Lung (tissue), 12 donors: Measurements from ENCODE around the gene SSBP3. TPM values are rescaled to one million over a fixed set of nuclear protein-coding genes. Genes with fewer than 3 reads are reported as not detected.

Source experiments
- ATAC-seq: fragments of 200-7000 bp; cut with Tn5 transposase; one replicate; pipeline ENCODE4 v1.9.1; 2020; ENCODE audit warnings: moderate number of reproducible peaks; ENCODE audit not compliant: insufficient read depth, low FRiP score
- DNase-seq, 3 donors: peaks; one replicate each; pipeline ENCODE4 v3.0.0-alpha.2; 2013 to 2017
- H3K27ac ChIP-seq, 2 donors: one replicate each; pipeline ENCODE4 v1.5.1; 2013; ENCODE audit warnings: mild to moderate bottlenecking in 2 of 2, moderate library complexity in 2 of 2, control low read depth in 1 of 2, inconsistent platforms in 1 of 2, low read depth in 1 of 2, low read length in 1 of 2
- H3K27me3 ChIP-seq, 3 donors: one replicate each; pipeline ENCODE4 v1.5.1; 2013; ENCODE audit warnings: low read length in 2 of 3; ENCODE audit not compliant: control insufficient read depth in 3 of 3, insufficient read depth in 3 of 3
- H3K36me3 ChIP-seq, 4 donors: one replicate each; pipeline ENCODE4 v1.5.1; 2013; ENCODE audit warnings: low read length in 4 of 4, mild to moderate bottlenecking in 1 of 4, moderate library complexity in 1 of 4; ENCODE audit not compliant: control insufficient read depth in 4 of 4, insufficient read depth in 4 of 4
- H3K4me1 ChIP-seq, 5 donors: one replicate each; pipeline ENCODE4 v1.5.1; 2013; ENCODE audit warnings: low read length in 5 of 5, mild to moderate bottlenecking in 2 of 5, moderate library complexity in 1 of 5; ENCODE audit not compliant: control insufficient read depth in 5 of 5, insufficient read depth in 5 of 5
- H3K4me3 ChIP-seq: one replicate; pipeline ENCODE4 v1.5.1; 2013; ENCODE audit warnings: mild to moderate bottlenecking, control low read depth, moderate library complexity
- H3K9ac ChIP-seq, 2 donors: one replicate each; pipeline ENCODE4 v1.5.1; 2013; ENCODE audit warnings: low read length in 2 of 2, control low read depth in 1 of 2; ENCODE audit not compliant: insufficient read depth in 1 of 2
- H3K9me3 ChIP-seq, 4 donors: one replicate each; pipeline ENCODE4 v1.5.1; 2013; ENCODE audit warnings: low read length in 3 of 4, mild to moderate bottlenecking in 1 of 4, moderate library complexity in 1 of 4; ENCODE audit not compliant: control insufficient read depth in 4 of 4, insufficient read depth in 3 of 4
- WGBS, 2 donors: extraction: QIAGEN DNeasy Blood & Tissue Kit; methylation state at CpG; one replicate each; pipeline ENCODE4 v1.1.7; 2013; 5-methylcytosine and 5-hydroxymethylcytosine counted together
- polyA plus RNA-seq, 2 donors: library from polyadenylated mRNA; stranded (reverse); fragments of 200-250 nt; gene quantifications; one replicate each; pipeline ENCODE4 v1.2.1, GENCODE V29; 2013
- total RNA-seq, 2 donors: library from RNA; depleted of rRNA in 1 of 2; stranded (reverse); fragments of >200 nt in 1 of 2; gene quantifications; one replicate each; pipeline ENCODE4 v1.2.1, GENCODE V29; 2014 to 2021
- TF ChIP-seq, protein P1 (sequence below): IDR thresholded peaks from 2 replicates; pipeline ENCODE4 v1.5.1; 2012; ENCODE audit warnings: mild to moderate bottlenecking; ENCODE audit errors: control extremely low read depth, extremely low read depth
- donor health status: control.
- donor health status: control.
- donor health status: Bipolar disorder and iron deficiency.
- donor health status: healthy.
- donor health status: DM: yes; HTN: yes; CAD: no.

SSBP3 gene
- total and polyA plus RNA-seq, 4 donors, result 15.9 to 47.8 (median 34.8) TPM

- DNase-seq, result no peak
Measured at GRCh38 chr1:54243022-54243421, 163.2 kb downstream of the SSBP3 start.

DNA sequence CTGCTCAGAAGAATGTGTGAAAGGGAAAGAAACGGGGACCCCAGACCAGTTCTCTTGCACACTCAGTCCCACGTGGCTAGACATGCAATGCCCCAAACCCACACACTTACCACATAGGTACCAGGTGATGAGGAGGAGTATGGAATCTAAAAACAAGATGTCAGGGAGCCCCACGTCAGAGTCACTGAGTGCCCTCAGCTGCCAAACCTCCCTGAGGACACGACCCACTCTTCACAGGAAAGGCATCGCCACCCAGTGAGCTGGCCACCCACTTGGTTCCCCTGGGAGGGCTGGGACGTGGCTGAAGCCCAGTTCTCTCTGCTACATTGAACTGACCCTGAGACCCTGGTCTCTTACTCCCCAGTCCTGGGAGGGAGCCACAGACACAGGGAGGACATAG is 164.8 kb downstream of the SSBP3 start:
- TF ChIP-seq, protein P1, sequence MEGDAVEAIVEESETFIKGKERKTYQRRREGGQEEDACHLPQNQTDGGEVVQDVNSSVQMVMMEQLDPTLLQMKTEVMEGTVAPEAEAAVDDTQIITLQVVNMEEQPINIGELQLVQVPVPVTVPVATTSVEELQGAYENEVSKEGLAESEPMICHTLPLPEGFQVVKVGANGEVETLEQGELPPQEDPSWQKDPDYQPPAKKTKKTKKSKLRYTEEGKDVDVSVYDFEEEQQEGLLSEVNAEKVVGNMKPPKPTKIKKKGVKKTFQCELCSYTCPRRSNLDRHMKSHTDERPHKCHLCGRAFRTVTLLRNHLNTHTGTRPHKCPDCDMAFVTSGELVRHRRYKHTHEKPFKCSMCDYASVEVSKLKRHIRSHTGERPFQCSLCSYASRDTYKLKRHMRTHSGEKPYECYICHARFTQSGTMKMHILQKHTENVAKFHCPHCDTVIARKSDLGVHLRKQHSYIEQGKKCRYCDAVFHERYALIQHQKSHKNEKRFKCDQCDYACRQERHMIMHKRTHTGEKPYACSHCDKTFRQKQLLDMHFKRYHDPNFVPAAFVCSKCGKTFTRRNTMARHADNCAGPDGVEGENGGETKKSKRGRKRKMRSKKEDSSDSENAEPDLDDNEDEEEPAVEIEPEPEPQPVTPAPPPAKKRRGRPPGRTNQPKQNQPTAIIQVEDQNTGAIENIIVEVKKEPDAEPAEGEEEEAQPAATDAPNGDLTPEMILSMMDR, result no peak
- H3K9ac ChIP-seq, result no peak overlapping the region
- H3K27ac ChIP-seq, result no peak overlapping the region
- H3K27me3 ChIP-seq, result no peaks in the 10 kb centered on the region
- H3K4me1 ChIP-seq, result peaks cover 0 to 3% (median 0%) of the 10 kb centered on the region in 5 donors
- H3K9me3 ChIP-seq, result no peaks in the 10 kb centered on the region
- ATAC-seq (no peak), DNase-seq (no peak)
- peaks cover 6 to 40% (median 24%) of the 10 kb centered on the region in 4 donors for H3K36me3 ChIP-seq
- 85 to 86% methylated on average over 6 of the region's 6 CpGs for WGBS, 2 donors
- no peak overlapping the region for H3K4me3 ChIP-seq

More at GRCh38 chr1:54243022-54243421, 163.2 kb downstream of the SSBP3 start:
- Histone ChIP-seq H3K9me3 (no peaks in the 10 kb centered on the region), H3K27ac (no peak overlapping the region), H3K27me3 (no peaks in the 10 kb centered on the region), H3K9ac (no peak overlapping the region), H3K4me3 (no peak overlapping the region), H3K4me1 (peaks cover 0 to 3% (median 0%) of the 10 kb centered on the region in 5 donors), H3K36me3 (peaks cover 2 to 31% (median 25%) of the 10 kb centered on the region in 4 donors)
- no peak for ATAC-seq
- TF ChIP-seq, protein P1, result no peak
- 94 to 96% methylated on average over 13 of the region's 13 CpGs for WGBS, 2 donors

DNA sequence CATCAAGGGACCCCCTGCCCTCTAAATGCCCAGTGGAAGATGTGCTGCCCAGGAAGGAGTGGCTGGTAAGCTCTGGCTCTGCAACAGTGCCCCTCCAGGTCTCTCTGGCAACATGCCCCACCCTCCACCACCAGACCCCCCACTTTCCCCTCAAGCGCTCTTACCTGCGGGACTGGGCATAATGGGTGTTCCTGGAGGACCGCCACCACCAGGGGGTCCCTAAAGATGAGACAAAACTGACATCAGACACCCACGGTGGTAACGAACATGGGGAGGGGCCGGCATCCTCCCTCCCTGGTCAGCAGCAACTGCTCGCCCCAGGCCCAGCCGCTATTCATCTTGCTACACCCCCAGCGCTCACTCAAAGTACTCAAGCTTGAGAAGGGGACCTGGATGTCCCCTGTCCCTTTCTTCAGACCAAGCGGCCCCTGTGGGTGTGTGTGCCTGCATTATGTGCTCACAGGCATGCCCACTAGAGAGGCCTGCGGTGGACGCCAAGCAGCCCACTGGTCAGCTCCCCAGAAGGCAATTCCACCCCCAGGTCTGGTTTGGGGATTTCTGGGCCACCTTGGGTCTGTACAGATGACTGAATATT is 165.4 kb downstream of the SSBP3 start:
- Histone ChIP-seq H3K36me3 (peaks cover 6 to 40% (median 23%) of the 10 kb centered on the region in 4 donors), H3K27ac (no peak overlapping the region), H3K27me3 (no peaks in the 10 kb centered on the region), H3K9me3 (no peaks in the 10 kb centered on the region), H3K4me3 (no peak overlapping the region), H3K9ac (no peak overlapping the region), H3K4me1 (peaks cover 0 to 3% (median 0%) of the 10 kb centered on the region in 5 donors)
- TF ChIP-seq, protein P1, result no peak
- ATAC-seq (no peak), DNase-seq (no peak)
- WGBS, 2 donors, result 95 to 96% methylated on average over 11 to 12 of the region's 12 CpGs

- ATAC-seq (no peak), DNase-seq (peak in 1 of 3 donors; percentile 30)
- Histone ChIP-seq H3K4me1 (no peaks in the 10 kb centered on the region), H3K27me3 (no peaks in the 10 kb centered on the region), H3K9me3 (no peaks in the 10 kb centered on the region), H3K9ac (no peak overlapping the region), H3K36me3 (peaks cover 6 to 41% (median 20%) of the 10 kb centered on the region in 4 donors), H3K27ac (no peak overlapping the region), H3K4me3 (no peak overlapping the region)
- WGBS, 2 donors, result 84 to 88% methylated on average over 10 of the region's 10 CpGs
- TF ChIP-seq, protein P1, result no peak
Measured at GRCh38 chr1:54239631-54240031, 166.6 kb downstream of the SSBP3 start.
